ENCODE measurements around the gene CRADD. TPM values are rescaled to one million over a fixed set of nuclear protein-coding genes. Genes with fewer than 3 reads are reported as not detected.
"Not testable (repeated sequence)": the region's sequence is repeated elsewhere in the genome, so short reads cannot be mapped to it uniquely, and the experiment has no call there.

CRADD gene
- total RNA-seq, 3 donors from 2014 or later, result 24.0 to 49.8 (median 44.2) TPM

DNA sequence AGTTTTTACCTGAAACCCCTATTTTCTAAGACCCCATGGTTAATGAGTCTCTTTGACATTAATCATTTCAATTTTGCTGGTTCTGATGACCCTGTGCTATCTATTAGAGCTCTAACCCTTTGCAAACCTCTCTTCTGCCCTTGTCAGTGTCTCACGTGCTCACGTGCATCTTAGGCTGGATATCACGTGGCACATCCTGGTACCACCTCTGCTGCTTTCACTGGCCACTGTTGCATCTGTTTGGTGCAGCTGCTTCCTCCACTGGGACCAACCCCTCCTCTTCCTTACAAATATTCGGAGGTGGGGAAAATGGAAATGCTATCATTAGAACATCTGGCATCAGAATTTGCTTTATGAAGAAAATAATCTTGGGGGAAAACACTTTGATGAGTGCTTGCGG lies 119.6 kb downstream of the CRADD start:
- Histone ChIP-seq H3K4me1 (no peaks in the 10 kb centered on the region), H3K9me3 (no peaks in the 10 kb centered on the region), H3K36me3 (no peaks in the 10 kb centered on the region), H3K4me3 (no peak overlapping the region), H3K27ac (no peak overlapping the region), H3K27me3 (no peaks in the 10 kb centered on the region)
- intact Hi-C loops (cut with DNase I; ENCODE audit: low total_unique reads), result no loop called here
- TF ChIP-seq, protein P1, sequence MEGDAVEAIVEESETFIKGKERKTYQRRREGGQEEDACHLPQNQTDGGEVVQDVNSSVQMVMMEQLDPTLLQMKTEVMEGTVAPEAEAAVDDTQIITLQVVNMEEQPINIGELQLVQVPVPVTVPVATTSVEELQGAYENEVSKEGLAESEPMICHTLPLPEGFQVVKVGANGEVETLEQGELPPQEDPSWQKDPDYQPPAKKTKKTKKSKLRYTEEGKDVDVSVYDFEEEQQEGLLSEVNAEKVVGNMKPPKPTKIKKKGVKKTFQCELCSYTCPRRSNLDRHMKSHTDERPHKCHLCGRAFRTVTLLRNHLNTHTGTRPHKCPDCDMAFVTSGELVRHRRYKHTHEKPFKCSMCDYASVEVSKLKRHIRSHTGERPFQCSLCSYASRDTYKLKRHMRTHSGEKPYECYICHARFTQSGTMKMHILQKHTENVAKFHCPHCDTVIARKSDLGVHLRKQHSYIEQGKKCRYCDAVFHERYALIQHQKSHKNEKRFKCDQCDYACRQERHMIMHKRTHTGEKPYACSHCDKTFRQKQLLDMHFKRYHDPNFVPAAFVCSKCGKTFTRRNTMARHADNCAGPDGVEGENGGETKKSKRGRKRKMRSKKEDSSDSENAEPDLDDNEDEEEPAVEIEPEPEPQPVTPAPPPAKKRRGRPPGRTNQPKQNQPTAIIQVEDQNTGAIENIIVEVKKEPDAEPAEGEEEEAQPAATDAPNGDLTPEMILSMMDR (IDR thresholded peaks at IDR 0.05), result no peak
- TF ChIP-seq POLR2AphosphoS5 (IDR thresholded peaks at IDR 0.05) (no peak), POLR2A (IDR thresholded peaks at IDR 0.05) (no peak)
- DNase-seq (ENCODE audit: low spot score in 2 of 2), result no peak

DNA sequence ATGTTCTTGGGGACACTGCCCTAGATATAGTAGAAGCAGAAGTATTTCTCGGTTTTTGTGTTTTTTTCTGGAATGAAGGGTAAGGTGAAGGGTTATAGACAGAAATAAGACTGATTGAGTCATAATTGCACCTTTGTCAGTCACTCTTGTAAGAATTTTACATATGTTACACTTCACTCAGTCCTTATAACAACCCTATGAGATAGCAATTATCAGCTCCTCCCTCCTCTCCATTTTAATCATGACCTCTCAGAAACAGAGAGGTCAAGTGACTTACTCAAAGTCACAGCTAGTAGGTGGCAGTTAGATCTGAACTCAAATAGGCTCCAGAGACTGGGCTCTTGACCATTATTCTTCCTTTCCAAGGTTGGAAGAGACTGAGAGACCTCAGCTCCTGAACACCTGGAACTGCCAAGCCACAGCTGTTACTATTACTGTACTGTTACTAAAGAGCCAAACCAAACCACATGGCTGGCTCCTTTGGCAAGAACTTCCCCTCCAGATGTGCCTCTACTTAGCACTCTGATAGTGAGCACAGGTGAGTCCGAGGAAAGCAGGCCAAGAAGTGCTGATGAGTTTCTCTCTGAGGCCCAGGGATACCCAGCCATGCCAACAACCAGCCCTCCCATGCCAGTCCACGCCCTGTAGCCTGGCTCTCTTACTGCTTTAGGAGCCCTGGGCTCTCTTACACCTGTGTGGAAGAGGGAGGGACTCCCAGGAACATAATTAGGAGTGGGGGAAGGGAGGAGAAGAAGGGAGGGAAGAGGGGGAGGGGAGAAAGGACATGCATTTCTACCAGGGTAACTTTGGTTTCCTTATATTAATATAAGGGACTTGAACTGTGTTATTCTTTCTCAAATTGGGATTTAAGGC lies 121.3 kb downstream of the CRADD start:
- DNase-seq (ENCODE audit: low spot score in 2 of 2), result no peak
- Histone ChIP-seq H3K27ac (no peak overlapping the region), H3K4me3 (no peak overlapping the region), H3K9me3 (no peaks in the 10 kb centered on the region), H3K27me3 (no peaks in the 10 kb centered on the region), H3K36me3 (no peaks in the 10 kb centered on the region), H3K4me1 (peaks cover 4 to 8% of the 10 kb centered on the region in 2 donors)
- TF ChIP-seq POLR2AphosphoS5 (IDR thresholded peaks at IDR 0.05) (no peak), POLR2A (IDR thresholded peaks at IDR 0.05) (no peak)
- TF ChIP-seq, protein P1 (IDR thresholded peaks at IDR 0.05), result no peak
- intact Hi-C loops (cut with DNase I; ENCODE audit: low total_unique reads), result no loop called here

DNA sequence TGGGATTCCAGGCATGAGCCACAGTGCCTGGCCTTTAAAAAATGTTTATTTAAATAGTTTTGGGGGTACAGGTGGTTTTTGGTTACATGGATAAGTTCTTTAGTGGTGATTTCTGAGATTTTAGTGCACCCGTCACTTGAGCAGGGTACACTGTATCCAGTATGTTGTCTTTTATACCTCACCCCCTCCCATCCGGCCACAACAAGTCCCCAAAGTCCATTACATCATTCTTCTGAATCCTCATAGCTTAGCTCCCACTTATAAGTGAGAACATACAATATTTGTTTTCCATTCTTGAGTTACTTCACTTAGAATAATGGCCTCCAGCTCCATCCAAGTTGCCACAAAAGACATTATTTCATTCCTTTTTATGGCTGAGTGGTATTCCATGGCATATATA lies 124.5 kb downstream of the CRADD start:
- H3K36me3 ChIP-seq; DNase-seq (ENCODE audit: low spot score in 2 of 2); H3K27me3 ChIP-seq; H3K4me1 ChIP-seq; intact Hi-C loops (cut with DNase I; ENCODE audit: low total_unique reads); H3K9me3 ChIP-seq; H3K4me3 ChIP-seq: not testable (repeated sequence)
- peak overlapping the region in 1 of 2 donors; percentile 23 for H3K27ac ChIP-seq

DNA sequence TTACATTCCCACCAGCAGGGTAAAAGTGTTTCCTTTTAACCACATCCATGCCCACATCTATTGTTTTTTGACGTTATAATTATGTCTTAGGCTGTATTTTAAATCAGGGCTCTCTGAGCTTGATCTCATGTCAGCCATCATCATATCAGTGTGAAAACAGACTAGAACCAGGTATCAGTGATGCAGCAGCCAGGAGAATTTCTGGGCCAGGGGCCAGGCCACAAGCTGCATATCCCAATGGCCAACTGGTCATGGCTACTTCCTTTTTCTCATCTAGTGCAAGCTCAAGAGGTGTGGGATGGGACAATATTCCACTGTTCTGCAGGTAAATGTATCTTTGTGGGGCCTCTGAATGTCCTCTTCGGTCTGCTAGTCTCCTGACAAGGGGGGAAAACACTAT lies 125.1 kb downstream of the CRADD start:
- Histone ChIP-seq H3K4me1 (peaks cover 4 to 9% of the 10 kb centered on the region in 2 donors), H3K27ac (peak overlapping the region; percentile 86 to 89), H3K36me3 (no peaks in the 10 kb centered on the region), H3K4me3 (no peak overlapping the region), H3K9me3 (no peaks in the 10 kb centered on the region), H3K27me3 (no peaks in the 10 kb centered on the region)
- TF ChIP-seq, protein P1 (IDR thresholded peaks at IDR 0.05), result no peak
- no peak for TF ChIP-seq POLR2AphosphoS5 (IDR thresholded peaks at IDR 0.05)
- TF ChIP-seq POLR2A (IDR thresholded peaks at IDR 0.05), result no peak
- DNase-seq (ENCODE audit: low spot score in 2 of 2), result no peak
- intact Hi-C loops (cut with DNase I; ENCODE audit: low total_unique reads), result no loop called here

DNA sequence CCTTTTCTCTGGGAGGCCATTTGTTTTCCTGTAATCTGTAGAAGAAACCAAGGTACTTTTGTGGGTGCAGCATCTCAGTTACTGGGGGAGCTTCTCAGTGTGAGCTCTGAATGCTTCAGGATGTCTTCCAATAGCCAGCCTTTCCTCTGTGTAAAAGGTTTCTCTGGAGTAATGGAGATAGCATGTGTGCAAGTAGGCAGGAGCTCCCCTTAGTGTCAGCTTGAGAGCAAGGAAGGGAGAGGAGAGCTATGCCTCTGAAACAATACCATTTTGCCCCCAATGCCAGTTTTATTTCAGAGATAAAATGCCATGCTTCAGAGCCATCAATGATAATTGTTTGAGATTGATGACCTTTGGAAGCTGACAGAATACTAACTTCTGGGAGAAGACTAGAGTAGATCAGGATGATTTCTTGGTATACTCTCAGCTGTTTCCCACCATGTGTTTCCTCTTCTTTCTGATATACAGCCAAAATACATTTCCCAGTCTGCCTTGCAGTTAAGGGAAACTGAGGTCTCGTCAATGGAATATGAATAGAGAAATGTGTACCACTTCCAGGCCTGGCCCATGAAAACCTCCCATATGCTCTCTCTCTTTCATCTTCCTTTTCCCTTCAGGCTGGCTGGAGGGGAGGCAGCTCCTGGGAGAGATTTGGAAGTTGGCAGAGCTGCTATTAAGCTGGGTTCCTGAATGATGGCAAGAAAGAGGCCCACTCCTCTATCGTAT lies 125.7 kb downstream of the CRADD start:
- no peak for TF ChIP-seq POLR2A (IDR thresholded peaks at IDR 0.05)
- intact Hi-C loops (cut with DNase I; ENCODE audit: low total_unique reads), result no loop called here
- Histone ChIP-seq H3K36me3 (no peaks in the 10 kb centered on the region), H3K27ac (peak overlapping the region; percentile 86 to 89), H3K4me3 (peak overlapping the region in 2 of 3 donors; percentile 12 to 42), H3K9me3 (no peaks in the 10 kb centered on the region), H3K27me3 (no peaks in the 10 kb centered on the region), H3K4me1 (peaks cover 4 to 9% of the 10 kb centered on the region in 2 donors)
- no peak for DNase-seq (ENCODE audit: low spot score in 2 of 2)

DNA sequence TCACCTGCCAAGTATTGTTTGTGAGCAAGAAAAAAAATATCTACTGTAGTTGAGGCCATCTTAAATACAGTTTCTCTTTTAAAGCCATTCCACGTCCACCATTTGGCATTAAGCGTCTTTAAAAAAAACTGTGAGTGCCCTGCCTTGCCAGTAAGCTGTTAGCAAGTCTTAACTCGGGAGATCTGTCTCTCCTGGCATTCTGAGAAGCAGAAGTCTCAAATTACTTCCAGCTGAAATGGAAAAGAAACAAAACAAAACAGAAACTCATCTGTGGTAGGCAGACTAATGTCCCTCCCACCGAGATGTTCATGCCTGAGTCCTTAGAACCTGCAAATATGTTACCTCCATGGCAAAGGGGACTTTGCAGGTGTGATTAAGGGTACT lies 126.2 kb downstream of the CRADD start:
- DNase-seq (ENCODE audit: low spot score in 2 of 2), result no peak
- peak overlapping the region; percentile 86 to 89 for H3K27ac ChIP-seq
- peak overlapping the region in 2 of 3 donors; percentile 12 to 42 for H3K4me3 ChIP-seq
- no peaks in the 10 kb centered on the region for H3K27me3 ChIP-seq
- intact Hi-C loops (cut with DNase I; ENCODE audit: low total_unique reads), result no loop called here
- no peaks in the 10 kb centered on the region for H3K9me3 ChIP-seq
- TF ChIP-seq POLR2A (IDR thresholded peaks at IDR 0.05) (no peak), POLR2AphosphoS5 (IDR thresholded peaks at IDR 0.05) (peak in 1 of 3 donors; percentile 67)
- TF ChIP-seq, protein P1 (IDR thresholded peaks at IDR 0.05), result no peak
- peaks cover 4 to 9% of the 10 kb centered on the region in 2 donors for H3K4me1 ChIP-seq
- no peaks in the 10 kb centered on the region for H3K36me3 ChIP-seq
